Common myeloid progenitor, CD34-positive (primary cell): ENCODE data around the gene FAR2.
A peak's percentile ranks its signal among the peaks of the same experiment; 100 is the strongest.
"Not testable (repeated sequence)": the region's sequence is repeated elsewhere in the genome, so short reads cannot be mapped to it uniquely, and the experiment has no call there.

ENCODE experiments used
- CTCF ChIA-PET: fragments of 350-600 bp; sonication (Branson Sonifier 250); formaldehyde crosslinking; loops from one replicate; lab custom pipeline; 2021; ENCODE audit warnings: antibody characterized with exemption; lab: Charles Lee
- POLR2A ChIA-PET: fragments of 350-600 bp; sonication (Branson Sonifier 250); formaldehyde crosslinking; loops from one replicate; lab custom pipeline; 2021; ENCODE audit warnings: antibody characterized with exemption; lab: Charles Lee
- DNase-seq, 3 donors: peaks; one replicate each; pipeline versions ENCODE4 v3.0.0 to v3.0.0-alpha.2; 2013
- H3K27ac ChIP-seq, 2 experiments: 1 replicate in 1 of 2; 2 replicates in 1 of 2; pipeline ENCODE4 v1.7.0; 2013; ENCODE audit warnings: inconsistent platforms in 2 of 2, low read length in 2 of 2, mild to moderate bottlenecking in 2 of 2, low read depth in 1 of 2, moderate library complexity in 1 of 2; ENCODE audit not compliant: severe bottlenecking in 2 of 2, insufficient read depth in 1 of 2, poor library complexity in 1 of 2
- H3K27me3 ChIP-seq, 5 experiments: replicated peaks in 2 of 5; 1 replicate in 3 of 5; 2 replicates in 2 of 5; pipeline versions ENCODE4 v1.6.1 to v1.7.0; 2013; ENCODE audit warnings: low read length in 4 of 5, mild to moderate bottlenecking in 2 of 5, moderate library complexity in 2 of 5, inconsistent platforms in 1 of 5; ENCODE audit not compliant: insufficient read depth in 5 of 5, control insufficient read depth in 4 of 5
- H3K36me3 ChIP-seq, 4 experiments: 1 replicate in 2 of 4; 2 replicates in 2 of 4; pipeline versions ENCODE4 v1.6.1 to v1.7.0; 2013; ENCODE audit warnings: low read length in 3 of 4, control low read depth in 1 of 4, mild to moderate bottlenecking in 1 of 4; ENCODE audit not compliant: control insufficient read depth in 4 of 4, insufficient read depth in 4 of 4
- H3K4me1 ChIP-seq, 4 experiments: 1 replicate in 3 of 4; 2 replicates in 1 of 4; pipeline versions ENCODE4 v1.6.1 to v1.7.1; 2013; ENCODE audit warnings: low read length in 3 of 4, mild to moderate bottlenecking in 3 of 4, control low read depth in 1 of 4, inconsistent platforms in 1 of 4, moderate library complexity in 1 of 4; ENCODE audit not compliant: control insufficient read depth in 4 of 4, insufficient read depth in 4 of 4; ENCODE audit errors: control extremely low read depth in 1 of 4
- H3K4me3 ChIP-seq, 7 experiments: 1 replicate in 4 of 7; 2 replicates in 3 of 7; pipeline versions ENCODE4 v1.5.1 to v1.7.0; 2013; ENCODE audit warnings: mild to moderate bottlenecking in 7 of 7, low read length in 6 of 7, moderate library complexity in 6 of 7, inconsistent platforms in 2 of 7, low read depth in 2 of 7, control low read depth in 1 of 7; ENCODE audit not compliant: insufficient read depth in 4 of 7, control insufficient read depth in 1 of 7; ENCODE audit errors: extremely low read depth in 1 of 7
- H3K9me3 ChIP-seq, 5 experiments: 1 replicate in 4 of 5; 2 replicates in 1 of 5; pipeline versions ENCODE4 v1.6.1 to v1.7.1; 2013; ENCODE audit warnings: low read length in 4 of 5, mild to moderate bottlenecking in 2 of 5, inconsistent platforms in 1 of 5, low read depth in 1 of 5, moderate library complexity in 1 of 5; ENCODE audit not compliant: control insufficient read depth in 4 of 5, insufficient read depth in 2 of 5; ENCODE audit errors: control extremely low read depth in 1 of 5
- WGBS: methylation state at CpG from one replicate; pipeline ENCODE4 v1.1.5; 2013; ENCODE audit not compliant: insufficient coverage; 5-methylcytosine and 5-hydroxymethylcytosine counted together

FAR2 gene

DNA sequence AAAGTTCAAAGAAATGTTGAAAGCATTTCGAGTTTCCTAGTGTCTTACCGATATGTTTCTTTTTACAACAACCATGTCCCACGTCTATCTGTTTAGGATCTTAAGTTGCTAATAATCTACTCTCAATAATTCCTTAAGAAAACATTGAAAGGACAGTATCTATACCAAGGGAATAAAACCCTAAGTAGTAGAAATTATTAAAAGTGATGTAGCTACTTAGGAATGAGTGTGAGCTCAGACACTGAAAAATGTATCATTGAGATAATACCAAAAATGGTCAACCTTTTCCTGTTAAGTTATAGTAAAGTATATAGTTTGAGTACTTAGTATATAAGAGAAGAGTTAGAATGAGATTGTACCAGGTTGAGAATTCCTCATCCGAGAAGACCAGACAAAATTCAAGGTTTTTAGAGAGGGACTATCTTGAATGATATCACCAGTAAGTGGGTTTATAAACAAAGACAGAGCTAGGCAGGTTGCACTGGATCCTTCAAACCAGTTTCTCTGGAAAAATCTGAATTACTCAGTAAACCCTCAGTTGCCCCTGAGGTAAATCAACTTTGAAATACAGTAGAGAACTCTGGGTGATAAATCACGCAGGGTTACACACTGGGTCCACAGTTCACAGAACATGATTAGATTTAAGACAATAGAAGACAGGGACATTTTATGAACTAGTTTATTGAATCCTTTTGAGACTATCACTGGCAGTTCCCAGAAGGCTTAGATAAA is 135.1 kb downstream of the FAR2 start:
- H3K4me1 ChIP-seq = peaks cover 13 to 60% (median 32%) of the 10 kb centered on the region in 4 experiments
- POLR2A ChIA-PET = interaction anchor here (0.9 to 1.4 kb wide), 2 partner anchors 41 to 135 kb away, joined by 3 read pairs; no protein-coding TSS in a partner anchor
- CTCF ChIA-PET = interaction anchor here (0.7 to 6.0 kb wide), 5 partner anchors 13 to 42 kb away, joined by 3 to 43 read pairs (median 5); no protein-coding TSS in a partner anchor
- H3K9me3 ChIP-seq = peaks cover 0 to 4% (median 0%) of the 10 kb centered on the region in 5 experiments
- H3K27ac ChIP-seq = peak overlapping the region in 1 of 2 experiments; percentile 43
- no peaks in the 10 kb centered on the region for H3K27me3 ChIP-seq
- peaks cover 0 to 8% (median 3%) of the 10 kb centered on the region in 4 experiments for H3K36me3 ChIP-seq
- H3K4me3 ChIP-seq = no peak overlapping the region
- no peak for DNase-seq
- whole genome bisulfite sequencing = 100% methylated on average over 2 of the region's 5 CpGs

GRCh38 chr12:29286081-29286790 is 137.2 kb downstream of the FAR2 start:
- DNase-seq = peak in 1 of 3 donors; percentile 20
- Histone ChIP-seq H3K27me3 (no peaks in the 10 kb centered on the region), H3K27ac (no peak overlapping the region), H3K4me3 (no peak overlapping the region), H3K9me3 (peaks cover 0 to 5% (median 4%) of the 10 kb centered on the region in 5 experiments), H3K4me1 (peaks cover 13 to 41% (median 19%) of the 10 kb centered on the region in 4 experiments), H3K36me3 (peaks cover 0 to 8% (median 4%) of the 10 kb centered on the region in 4 experiments)
- ChIA-PET POLR2A (interaction anchor here (0.6 kb wide), 1 partner anchor 255 kb away, joined by 4 read pairs; no protein-coding TSS in a partner anchor), CTCF (interaction anchor here (0.7 to 6.0 kb wide), 4 partner anchors 12 to 211 kb away, joined by 3 to 43 read pairs (median 20); no protein-coding TSS in a partner anchor)
- 83% methylated on average over 1 of the region's 3 CpGs for WGBS

- DNase-seq = peak in 1 of 3 donors; percentile 22
- Histone ChIP-seq H3K4me1 (peaks cover 3 to 30% (median 8%) of the 10 kb centered on the region in 4 experiments), H3K4me3 (no peak overlapping the region), H3K36me3 (peaks cover 0 to 8% (median 4%) of the 10 kb centered on the region in 4 experiments), H3K9me3 (peaks cover 0 to 5% (median 4%) of the 10 kb centered on the region in 5 experiments), H3K27me3 (no peaks in the 10 kb centered on the region), H3K27ac (no peak overlapping the region)
- 71% methylated on average over 1 of the region's 1 CpG for WGBS
- ChIA-PET POLR2A (interaction anchor here (0.6 to 0.7 kb wide), 2 partner anchors 45 to 138 kb away, joined by 3 read pairs; no protein-coding TSS in a partner anchor), CTCF (interaction anchor here (1.2 to 6.0 kb wide), 6 partner anchors 11 to 68 kb away, joined by 3 to 43 read pairs (median 4); no protein-coding TSS in a partner anchor)
These were observed 138.5 kb downstream of the FAR2 start for GRCh38 chr12:29287622-29288021.

DNA sequence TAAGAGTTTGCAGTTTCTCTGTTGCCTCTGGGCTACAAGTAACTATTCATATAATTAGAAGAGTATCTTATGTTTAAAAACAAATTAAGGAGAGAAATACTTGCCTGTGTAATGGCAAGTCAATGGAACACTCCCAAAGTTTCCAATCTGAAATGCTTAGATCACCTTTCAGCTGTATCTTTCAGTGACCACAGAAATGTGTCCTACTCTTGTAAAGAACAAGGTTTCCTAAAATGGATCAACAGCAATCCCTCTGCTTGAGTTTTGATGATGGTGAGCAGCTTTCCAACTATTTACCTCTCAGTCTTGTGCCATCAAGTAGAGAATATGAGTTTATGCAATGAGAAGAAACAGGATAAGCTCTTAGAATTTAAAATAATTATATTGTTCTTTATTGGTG is 139.0 kb downstream of the FAR2 start:
- Histone ChIP-seq H3K4me1 (peaks cover 2 to 26% (median 6%) of the 10 kb centered on the region in 4 experiments), H3K36me3 (peaks cover 0 to 8% (median 4%) of the 10 kb centered on the region in 4 experiments), H3K9me3 (peaks cover 0 to 5% (median 4%) of the 10 kb centered on the region in 5 experiments), H3K4me3 (no peak overlapping the region), H3K27me3 (no peaks in the 10 kb centered on the region), H3K27ac (no peak overlapping the region)
- no peak for DNase-seq
- ChIA-PET POLR2A (interaction anchor here (0.6 to 0.7 kb wide), 2 partner anchors 46 to 138 kb away, joined by 3 read pairs; no protein-coding TSS in a partner anchor), CTCF (interaction anchor here (0.7 to 6.0 kb wide), 8 partner anchors 11 to 81 kb away, joined by 3 to 43 read pairs (median 4); no protein-coding TSS in a partner anchor)

DNA sequence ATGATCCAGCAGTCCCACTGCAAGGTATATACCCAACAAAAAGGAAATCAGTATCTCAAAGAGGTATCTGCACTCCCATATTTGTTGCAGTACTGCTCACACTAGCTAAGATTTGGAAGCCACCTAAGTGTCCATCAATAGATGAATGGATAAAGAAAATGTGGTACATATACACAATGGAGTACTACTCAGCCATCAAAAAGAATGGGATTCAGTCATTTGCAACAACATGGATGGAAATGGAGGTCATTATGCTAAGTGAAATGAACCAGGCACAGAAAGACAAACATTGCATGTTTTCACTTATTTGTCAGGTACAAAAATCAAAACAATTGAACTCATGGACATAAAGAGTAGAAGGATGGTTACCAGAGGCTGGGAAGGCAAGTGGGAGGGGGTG is 141.4 kb downstream of the FAR2 start:
- DNase-seq, POLR2A ChIA-PET, H3K9me3 ChIP-seq, H3K27me3 ChIP-seq, H3K36me3 ChIP-seq, H3K4me3 ChIP-seq, H3K27ac ChIP-seq: not testable (repeated sequence)
- CTCF ChIA-PET = interaction anchor here (0.7 kb wide), 2 partner anchors 11 kb away, joined by 3 read pairs; no protein-coding TSS in a partner anchor
- peaks cover 0 to 18% (median 3%) of the 10 kb centered on the region in 4 experiments for H3K4me1 ChIP-seq

DNA sequence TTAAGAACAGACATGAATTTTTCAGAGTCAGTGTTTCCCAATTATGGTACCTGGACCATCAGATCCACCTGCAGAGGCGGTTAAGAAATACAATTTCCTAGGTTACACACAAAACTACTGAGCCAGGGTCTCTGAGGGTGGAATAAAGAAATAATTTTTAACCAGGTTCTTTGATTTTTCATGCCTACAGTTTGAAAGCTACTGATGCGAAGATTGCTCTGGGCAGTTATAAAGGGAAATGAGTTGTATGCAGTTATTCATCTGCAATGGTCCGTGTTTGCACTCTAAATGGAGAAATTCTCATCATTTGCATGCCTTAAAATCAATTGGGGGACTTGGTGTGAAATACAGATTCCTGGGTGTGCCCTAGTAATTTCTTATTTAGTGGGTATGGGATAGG is 142.1 kb downstream of the FAR2 start:
- Histone ChIP-seq H3K4me3 (no peak overlapping the region), H3K9me3 (peaks cover 0 to 5% (median 3%) of the 10 kb centered on the region in 5 experiments), H3K27ac (no peak overlapping the region), H3K36me3 (peaks cover 0 to 4% (median 3%) of the 10 kb centered on the region in 4 experiments), H3K4me1 (peaks cover 0 to 13% (median 3%) of the 10 kb centered on the region in 4 experiments), H3K27me3 (no peaks in the 10 kb centered on the region)
- WGBS = 100% methylated on average over 2 of the region's 3 CpGs
- DNase-seq = no peak
- ChIA-PET POLR2A (no interaction called here), CTCF (no interaction called here)
